Ectodermal cell (in vitro differentiated cells): ENCODE results near the gene RESP18. TPM values are rescaled to one million over a fixed set of nuclear protein-coding genes. Genes with fewer than 3 reads are reported as not detected.

Experiments used
- H3K27ac ChIP-seq: 2 replicates; pipeline ENCODE4 v1.7.0; 2013; ENCODE audit warnings: mild to moderate bottlenecking, low read depth, low read length; ENCODE audit not compliant: insufficient read depth, poor library complexity, severe bottlenecking
- H3K27me3 ChIP-seq: 2 replicates; pipeline ENCODE4 v1.7.0; 2013; ENCODE audit warnings: mild to moderate bottlenecking, low read length; ENCODE audit not compliant: insufficient read depth, control insufficient read depth, poor library complexity, severe bottlenecking
- H3K36me3 ChIP-seq: one replicate; pipeline ENCODE4 v1.7.0; 2013; ENCODE audit warnings: low read length; ENCODE audit not compliant: control insufficient read depth, insufficient read depth
- H3K4me1 ChIP-seq: one replicate; pipeline ENCODE4 v1.7.0; 2013; ENCODE audit warnings: low read length; ENCODE audit not compliant: control insufficient read depth, insufficient read depth
- H3K4me3 ChIP-seq: 2 replicates; pipeline ENCODE4 v1.7.0; 2013; ENCODE audit warnings: low read depth, low read length, control low read depth; ENCODE audit not compliant: insufficient read depth
- H3K9me3 ChIP-seq: 2 replicates; pipeline ENCODE4 v1.7.0; 2013; ENCODE audit warnings: mild to moderate bottlenecking, low read length, moderate library complexity; ENCODE audit not compliant: control insufficient read depth
- WGBS, 2 experiments: methylation state at CpG; one replicate each; pipeline ENCODE4 v1.1.7; 2013; ENCODE audit warnings: missing lambda C conversion rate in 2 of 2; 5-methylcytosine and 5-hydroxymethylcytosine counted together
- polyA plus RNA-seq, 4 experiments: library from polyadenylated mRNA; stranded (reverse); fragments of 50-300 nt; gene quantifications; one replicate each; pipeline ENCODE4 v1.2.3, GENCODE V29; 2013

Gene RESP18
- not detected for polyA plus RNA-seq (2013, experiment 1 of 4)
- not detected for polyA plus RNA-seq (2013, experiment 2 of 4)
- polyA plus RNA-seq (2013, experiment 3 of 4): not detected
- 0.32 TPM for polyA plus RNA-seq (2013, experiment 4 of 4)

- 22 to 24% methylated on average over 24 of the region's 24 CpGs for WGBS, 2 experiments
- Histone ChIP-seq H3K27ac (no peak within 1 kb of the TSS), H3K4me3 (no peak within 1 kb of the TSS), H3K36me3 (no peaks in the 10 kb centered on the region), H3K4me1 (peaks cover 3% of the 10 kb centered on the region), H3K27me3 (peaks cover 68% of the 10 kb centered on the region), H3K9me3 (no peaks in the 10 kb centered on the region)
Observed at GRCh38 chr2:219332542-219332941, at the start of gene RESP18. RESP18 (minus strand) TSS chr2:219332744.

GRCh38 chr2:219381448-219381847 is 48.9 kb upstream of the RESP18 start:
- H3K4me3 ChIP-seq: no peak overlapping the region
- no peak overlapping the region for H3K27ac ChIP-seq
- H3K9me3 ChIP-seq: no peaks in the 10 kb centered on the region
- 94 to 95% methylated on average over 9 of the region's 9 CpGs for WGBS, 2 experiments
- H3K27me3 ChIP-seq: peaks cover 1% of the 10 kb centered on the region
- peaks cover 14% of the 10 kb centered on the region for H3K4me1 ChIP-seq
- H3K36me3 ChIP-seq: peaks cover 6% of the 10 kb centered on the region

- Histone ChIP-seq H3K36me3 (peaks cover 6% of the 10 kb centered on the region), H3K4me3 (no peak overlapping the region), H3K9me3 (no peaks in the 10 kb centered on the region), H3K27me3 (no peaks in the 10 kb centered on the region), H3K27ac (no peak overlapping the region), H3K4me1 (peaks cover 13% of the 10 kb centered on the region)
Observed at GRCh38 chr2:219380926-219381325, 48.4 kb upstream of the RESP18 start.

GRCh38 chr2:219378163-219378851 is 45.8 kb upstream of the RESP18 start:
- peaks cover 9% of the 10 kb centered on the region for H3K36me3 ChIP-seq
- no peak overlapping the region for H3K4me3 ChIP-seq
- 60 to 68% methylated on average over 11 to 13 of the region's 13 CpGs for WGBS, 2 experiments
- peaks cover 13% of the 10 kb centered on the region for H3K4me1 ChIP-seq
- H3K27me3 ChIP-seq: no peaks in the 10 kb centered on the region
- no peaks in the 10 kb centered on the region for H3K9me3 ChIP-seq
- peak overlapping the region; percentile 50 for H3K27ac ChIP-seq

GRCh38 chr2:219369447-219369861 is 36.9 kb upstream of the RESP18 start:
- Histone ChIP-seq H3K9me3 (no peaks in the 10 kb centered on the region), H3K27ac (no peak overlapping the region), H3K27me3 (no peaks in the 10 kb centered on the region), H3K4me1 (no peaks in the 10 kb centered on the region), H3K4me3 (no peak overlapping the region), H3K36me3 (no peaks in the 10 kb centered on the region)
- WGBS, 2 experiments: 51 to 53% methylated on average over 2 of the region's 2 CpGs

GRCh38 chr2:219368690-219369191 is 36.2 kb upstream of the RESP18 start:
- Histone ChIP-seq H3K36me3 (no peaks in the 10 kb centered on the region), H3K4me1 (no peaks in the 10 kb centered on the region), H3K9me3 (no peaks in the 10 kb centered on the region), H3K4me3 (no peak overlapping the region), H3K27me3 (no peaks in the 10 kb centered on the region), H3K27ac (no peak overlapping the region)
- WGBS, 2 experiments: 88 to 89% methylated on average over 3 of the region's 3 CpGs

GRCh38 chr2:219362524-219363164 is 30.1 kb upstream of the RESP18 start:
- no peaks in the 10 kb centered on the region for H3K9me3 ChIP-seq
- no peak overlapping the region for H3K27ac ChIP-seq
- peaks cover 33% of the 10 kb centered on the region for H3K27me3 ChIP-seq
- no peaks in the 10 kb centered on the region for H3K36me3 ChIP-seq
- WGBS, 2 experiments: 55 to 57% methylated on average over 3 of the region's 3 CpGs
- H3K4me3 ChIP-seq: no peak overlapping the region
- peaks cover 10% of the 10 kb centered on the region for H3K4me1 ChIP-seq

GRCh38 chr2:219362072-219362471 is 29.5 kb upstream of the RESP18 start:
- Histone ChIP-seq H3K4me3 (no peak overlapping the region), H3K9me3 (no peaks in the 10 kb centered on the region), H3K36me3 (no peaks in the 10 kb centered on the region), H3K27me3 (peaks cover 38% of the 10 kb centered on the region), H3K4me1 (peaks cover 10% of the 10 kb centered on the region), H3K27ac (no peak overlapping the region)
- WGBS, 2 experiments: 93 to 94% methylated on average over 5 of the region's 5 CpGs

GRCh38 chr2:219358170-219359075 is 25.9 kb upstream of the RESP18 start:
- Histone ChIP-seq H3K4me3 (peak overlapping the region; percentile 24), H3K9me3 (no peaks in the 10 kb centered on the region), H3K36me3 (no peaks in the 10 kb centered on the region), H3K27ac (no peak overlapping the region), H3K27me3 (peaks cover 63% of the 10 kb centered on the region), H3K4me1 (peaks cover 10% of the 10 kb centered on the region)
- WGBS, 2 experiments: 5 to 6% methylated on average over 66 of the region's 66 CpGs
